Putamen (tissue), 1 donor: Measurements from ENCODE around the gene SMIM41.

Source experiments
- DNase-seq: peaks from one replicate; pipeline ENCODE4 v3.0.0-alpha.2; 2016; ENCODE audit warnings: low spot score

SMIM41 gene

DNA sequence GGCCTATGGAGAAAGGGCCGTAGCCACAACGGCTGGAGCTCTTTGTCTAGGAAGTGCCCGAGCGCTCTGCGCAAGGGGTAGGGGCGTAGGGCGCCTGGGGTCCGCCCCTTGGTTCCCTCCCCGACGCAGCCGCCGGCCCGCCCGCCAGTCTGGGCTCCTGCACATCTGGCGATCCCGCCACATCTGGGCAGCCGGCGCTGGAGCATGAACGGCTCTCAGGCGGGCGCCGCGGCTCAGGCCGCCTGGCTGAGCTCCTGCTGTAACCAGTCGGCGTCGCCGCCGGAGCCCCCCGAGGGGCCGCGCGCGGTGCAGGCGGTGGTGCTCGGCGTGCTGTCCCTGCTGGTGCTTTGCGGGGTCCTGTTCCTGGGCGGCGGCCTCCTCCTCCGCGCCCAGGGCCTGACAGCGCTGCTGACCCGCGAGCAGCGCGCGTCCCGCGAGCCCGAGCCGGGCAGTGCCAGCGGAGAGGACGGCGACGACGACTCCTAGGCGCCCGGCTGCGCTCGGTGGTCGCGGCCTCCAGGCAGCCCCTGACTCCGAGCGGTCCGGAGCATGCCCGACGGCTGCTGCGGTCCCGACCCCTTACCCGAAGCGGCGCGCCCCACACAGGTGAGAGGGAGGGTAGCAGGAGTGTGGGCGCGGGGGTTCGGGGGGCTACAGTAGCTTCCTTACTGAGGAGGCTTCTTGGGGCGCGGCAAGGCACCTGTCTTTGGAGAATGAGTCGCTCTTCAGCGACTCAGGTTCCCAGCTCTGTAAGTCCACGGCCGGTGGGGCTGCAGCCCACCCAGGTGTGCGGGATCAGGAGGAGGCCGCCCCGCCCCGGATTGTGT is at the start of gene SMIM41:
Gene SMIM41, plus strand, starts transcription at position 129 of the 827 bp plus-strand sequence. Its CDS starts 76 bp downstream, at position 205.
- no peak for DNase-seq

DNA sequence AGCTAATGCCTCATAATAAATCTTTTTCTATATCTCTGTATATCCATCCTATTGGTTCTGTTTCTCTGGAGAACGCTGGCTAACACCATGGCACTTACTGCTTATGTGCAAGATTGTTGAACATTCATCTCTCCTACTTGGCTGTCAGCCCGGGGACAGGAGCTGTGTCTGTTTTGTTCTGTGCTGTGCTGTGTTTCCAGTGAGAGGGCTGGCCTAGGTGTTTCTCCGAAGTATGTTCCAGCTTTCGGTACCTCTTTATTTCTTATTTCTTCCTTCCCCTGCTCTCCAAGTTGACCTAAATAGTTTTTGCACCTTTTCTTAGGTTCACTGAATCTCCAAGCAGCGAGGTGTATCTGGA is 47.1 kb upstream of the SMIM41 start:
- no peak for DNase-seq

DNA sequence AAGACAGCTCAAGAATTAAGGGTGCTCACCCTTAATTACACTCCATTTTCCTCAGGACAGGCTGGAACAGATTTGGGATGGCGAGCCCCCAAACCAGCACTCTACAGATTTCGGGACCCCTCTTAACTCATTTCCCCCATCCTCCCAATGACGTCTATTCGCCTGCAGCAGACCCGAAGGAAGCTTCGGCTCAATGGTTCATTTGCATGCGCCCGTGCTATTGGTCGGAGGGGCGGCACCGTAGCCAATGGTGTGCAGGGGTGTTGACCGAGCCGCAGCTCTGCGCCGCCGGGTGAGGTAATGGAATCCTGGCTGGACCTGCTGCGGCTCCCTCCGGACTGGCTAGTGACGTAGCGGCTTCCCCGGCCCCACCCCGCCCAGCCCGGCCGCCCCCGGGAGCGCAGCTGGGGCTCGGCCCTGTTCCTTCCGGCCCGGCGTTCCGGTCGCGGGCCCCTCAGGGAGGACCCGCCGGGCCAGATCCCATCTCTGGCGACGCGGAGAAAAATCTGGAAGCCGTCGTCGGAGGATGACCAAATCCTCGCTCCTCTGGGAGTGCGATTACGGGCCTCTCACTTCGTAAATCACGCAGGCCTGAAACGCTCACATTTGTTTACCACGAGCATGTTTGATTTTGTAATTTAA is 46.6 kb upstream of the SMIM41 start:
- DNase-seq = peak; percentile 98

DNA sequence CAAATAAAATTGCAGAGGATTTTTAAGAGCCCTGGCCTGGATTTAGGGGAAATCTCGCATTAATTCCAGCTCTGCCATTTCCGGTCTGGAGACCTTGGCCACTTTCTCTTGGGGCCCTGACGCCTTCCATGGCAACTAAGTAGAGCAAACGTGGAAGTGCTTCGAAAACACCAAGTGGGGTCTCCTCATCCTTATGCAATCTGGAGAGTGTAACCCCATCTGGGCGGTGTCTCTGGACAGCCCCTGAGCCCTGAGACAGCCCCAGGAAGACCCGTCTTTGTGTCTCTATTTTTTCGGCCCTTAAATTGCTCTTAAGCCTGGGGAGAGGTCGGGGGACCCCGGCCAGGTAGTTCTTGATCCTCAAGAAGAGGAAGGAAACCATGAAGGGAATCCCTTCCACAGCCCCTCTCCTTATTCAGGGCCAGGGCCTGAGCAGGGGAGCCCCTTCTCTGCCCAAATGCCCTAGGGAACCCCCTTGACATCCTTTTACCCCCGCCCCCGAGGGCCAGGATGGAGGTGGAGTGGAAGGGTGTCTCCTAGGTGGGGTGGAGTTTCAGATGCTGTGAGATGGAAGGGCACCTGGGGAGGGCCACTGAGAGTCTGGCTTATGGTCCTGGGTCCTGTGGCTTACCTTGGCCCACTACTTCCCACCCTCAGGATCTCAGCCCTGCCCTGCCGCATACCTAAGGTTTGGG is 45.9 kb upstream of the SMIM41 start:
- DNase-seq = no peak

DNA sequence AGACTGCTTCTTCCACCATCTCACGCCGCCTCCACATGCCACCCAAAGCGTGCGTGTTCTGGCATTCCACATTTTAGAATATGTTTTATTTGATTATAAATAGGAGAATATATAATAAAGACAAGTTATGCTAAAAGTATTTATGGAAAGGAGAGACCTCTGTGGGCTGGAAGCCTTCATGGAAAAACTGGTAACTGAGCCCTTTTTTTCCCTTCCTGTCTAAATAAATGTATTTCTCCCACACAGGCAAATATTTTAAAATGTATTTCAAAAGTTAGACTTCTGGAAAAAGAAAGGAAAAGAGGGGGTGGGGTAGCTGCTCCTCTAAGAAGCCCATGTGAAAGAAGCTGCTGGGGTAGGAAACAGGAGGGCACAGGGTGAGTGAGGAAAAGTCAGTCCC is 44.3 kb upstream of the SMIM41 start:
- DNase-seq = no peak

DNA sequence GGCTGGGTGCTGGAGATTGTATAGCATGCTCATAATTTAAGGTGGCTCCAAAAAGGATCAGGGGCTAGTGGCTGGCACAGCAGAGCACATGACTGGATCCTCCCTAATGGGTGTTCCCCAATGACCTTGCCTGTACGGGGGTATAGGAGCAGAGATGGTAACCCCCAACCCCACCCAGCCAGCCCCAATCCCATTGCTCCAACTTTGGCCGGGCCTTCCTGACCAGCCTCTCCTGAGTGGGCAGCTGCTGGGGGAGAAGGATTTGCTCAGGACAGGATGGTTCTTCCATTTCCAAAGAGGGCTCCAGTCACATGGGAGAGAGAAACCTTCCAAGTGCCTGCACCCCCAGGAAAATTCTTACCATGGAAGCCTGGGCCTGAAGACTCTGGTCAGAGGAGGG is 43.6 kb upstream of the SMIM41 start:
- DNase-seq = no peak

DNA sequence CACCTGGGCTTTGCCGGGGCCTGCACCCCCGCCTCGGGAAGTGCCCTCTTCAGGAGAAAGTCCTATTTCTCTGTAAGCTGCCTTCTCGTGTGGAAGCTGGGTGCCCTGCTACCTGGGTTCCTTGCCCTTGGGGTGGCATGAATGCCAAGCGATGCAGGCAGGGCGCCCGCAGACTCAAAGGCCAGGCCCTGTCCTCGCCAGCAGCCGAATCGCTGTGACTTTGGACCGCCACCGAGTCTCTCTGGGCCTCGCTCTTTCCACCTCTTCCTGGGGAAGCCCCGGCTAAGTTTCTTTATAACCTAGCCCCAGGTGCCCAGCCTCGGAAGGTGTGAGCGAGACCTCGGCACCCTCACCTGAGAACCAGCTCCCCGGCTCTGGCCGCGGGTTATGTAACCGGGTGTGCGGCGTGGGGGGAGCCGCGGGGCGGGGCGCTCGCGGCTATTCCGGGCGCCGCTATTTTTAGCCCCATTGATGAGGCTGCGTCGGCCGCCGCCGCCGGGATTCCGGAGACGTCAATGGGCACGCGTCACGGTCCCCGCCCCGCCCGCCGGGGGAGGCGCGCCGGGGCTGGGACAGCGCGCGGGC is 42.8 kb upstream of the SMIM41 start:
- DNase-seq = peak; percentile 80

DNA sequence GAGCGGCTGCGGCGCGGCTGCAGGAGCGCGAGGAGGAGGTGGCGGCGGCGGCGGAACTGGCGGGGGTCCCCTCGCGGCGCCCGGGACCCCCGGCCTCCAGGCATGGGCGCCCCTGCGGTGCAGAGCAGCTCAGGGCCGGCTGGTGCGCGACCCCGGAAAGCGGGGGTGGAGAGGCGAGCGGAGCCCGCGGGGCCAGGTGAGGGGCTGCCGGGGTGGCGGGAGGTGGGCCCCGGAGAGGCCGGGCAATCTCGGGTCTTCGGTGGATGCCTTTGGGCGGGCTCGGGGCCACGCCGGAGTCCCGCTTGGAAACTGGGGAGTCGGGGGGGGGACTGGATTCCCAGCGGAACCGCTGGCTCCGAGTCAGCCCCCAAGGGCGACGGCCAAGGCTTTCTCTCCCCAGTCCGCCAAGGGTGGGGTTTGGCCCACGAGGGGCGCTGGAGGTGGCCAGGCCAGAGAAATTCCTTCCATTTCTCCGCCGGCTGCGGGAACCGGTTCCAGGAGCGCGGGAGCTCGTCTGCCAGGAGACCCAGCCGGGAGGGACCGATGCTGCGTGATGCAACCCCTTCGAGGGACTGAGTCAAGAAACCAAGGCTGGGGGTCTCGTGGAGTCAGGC is 42.1 kb upstream of the SMIM41 start:
- no peak for DNase-seq

DNA sequence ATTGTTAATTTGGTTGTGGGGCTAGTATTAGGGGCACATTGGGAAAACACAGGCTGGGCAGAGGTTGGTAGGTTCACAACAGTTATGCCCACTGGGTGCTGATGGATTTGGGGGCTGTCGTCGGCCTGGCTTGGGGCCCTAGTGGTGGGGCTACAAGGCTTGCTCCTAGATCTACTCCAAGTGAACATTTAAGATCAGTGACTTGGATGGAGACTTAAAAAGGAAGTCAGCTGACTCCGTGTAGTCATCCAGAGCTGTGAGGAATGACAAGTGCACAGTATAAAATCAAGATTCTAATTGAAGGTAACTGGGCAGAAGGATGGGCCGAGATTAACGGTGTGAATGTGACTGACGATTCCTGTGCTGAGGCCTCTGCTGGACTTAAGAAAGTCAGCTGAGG is 41.1 kb upstream of the SMIM41 start:
- no peak for DNase-seq

DNA sequence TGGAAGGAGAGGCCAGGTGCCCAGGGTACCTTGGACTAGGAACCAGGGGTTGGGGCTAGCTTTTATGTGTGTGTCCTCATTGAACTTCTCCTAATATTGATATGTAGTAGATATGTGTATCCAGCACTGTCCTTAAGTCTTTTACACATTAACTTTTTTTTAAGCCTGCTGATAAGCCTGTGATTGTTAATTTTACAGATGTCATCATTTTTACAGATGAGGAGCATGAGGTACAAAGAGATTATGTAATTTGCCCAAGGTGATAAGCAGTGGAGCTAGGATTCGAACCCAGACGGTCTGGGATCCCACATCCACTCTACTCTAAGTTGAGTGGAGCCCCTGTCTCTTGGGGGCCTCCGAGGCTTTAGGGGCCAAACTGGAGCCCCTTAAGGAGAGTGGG is 38.5 kb upstream of the SMIM41 start:
- DNase-seq = no peak

DNA sequence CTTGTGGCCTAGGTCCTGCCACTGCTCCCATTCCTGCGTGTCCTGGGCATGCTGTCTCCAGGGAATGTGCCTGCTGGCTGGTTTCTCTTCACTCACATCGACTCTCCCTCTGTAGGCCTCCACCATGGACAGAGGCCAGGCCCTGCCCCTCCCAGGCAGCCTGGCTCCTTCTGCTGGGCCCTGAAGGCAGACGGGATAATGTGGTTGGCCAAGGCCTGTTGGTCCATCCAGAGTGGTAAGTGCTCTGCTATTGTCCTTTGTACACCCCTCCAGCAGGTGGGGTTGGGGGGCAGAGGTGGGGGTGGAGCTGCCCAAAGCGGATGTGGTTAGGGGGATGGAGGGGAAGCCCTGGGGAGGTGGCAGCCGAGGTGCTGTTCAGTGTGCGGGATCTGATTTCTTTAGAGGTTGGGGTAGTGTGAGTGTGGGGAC is 37.8 kb upstream of the SMIM41 start:
- DNase-seq = no peak

DNA sequence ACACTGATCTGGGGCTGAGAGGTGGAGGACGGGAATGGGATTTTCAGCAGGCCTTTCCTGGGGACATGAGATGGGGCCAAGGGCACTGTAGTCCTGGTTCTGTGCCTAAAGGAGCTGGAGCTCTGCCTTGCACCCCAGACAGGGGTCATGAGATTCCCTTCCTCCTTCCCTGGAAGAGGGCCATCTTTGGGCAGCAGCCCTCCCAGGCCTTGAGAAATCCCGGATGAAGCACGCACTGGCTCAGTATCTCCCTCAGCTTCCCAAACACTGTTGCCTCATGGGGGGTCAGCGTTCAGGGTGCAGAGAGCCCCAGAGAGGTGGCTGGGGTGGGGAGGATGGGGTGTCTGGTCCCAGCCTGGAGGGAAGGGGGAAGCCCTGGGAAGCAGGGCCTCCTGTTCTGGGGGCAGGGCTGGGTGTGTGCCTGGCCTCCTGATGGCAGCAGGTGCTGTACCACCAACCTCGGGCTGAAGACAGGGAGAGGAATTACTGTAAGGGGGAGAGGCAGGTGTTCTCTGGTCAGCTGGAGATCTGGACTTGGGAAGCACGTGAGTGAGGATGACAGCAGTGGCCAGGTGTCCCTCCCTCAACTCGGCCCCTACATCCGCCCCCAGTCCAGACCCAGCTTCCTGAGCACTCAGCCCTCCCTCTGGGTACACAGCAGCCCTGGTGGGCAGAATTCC is 36.7 kb upstream of the SMIM41 start:
- no peak for DNase-seq

DNA sequence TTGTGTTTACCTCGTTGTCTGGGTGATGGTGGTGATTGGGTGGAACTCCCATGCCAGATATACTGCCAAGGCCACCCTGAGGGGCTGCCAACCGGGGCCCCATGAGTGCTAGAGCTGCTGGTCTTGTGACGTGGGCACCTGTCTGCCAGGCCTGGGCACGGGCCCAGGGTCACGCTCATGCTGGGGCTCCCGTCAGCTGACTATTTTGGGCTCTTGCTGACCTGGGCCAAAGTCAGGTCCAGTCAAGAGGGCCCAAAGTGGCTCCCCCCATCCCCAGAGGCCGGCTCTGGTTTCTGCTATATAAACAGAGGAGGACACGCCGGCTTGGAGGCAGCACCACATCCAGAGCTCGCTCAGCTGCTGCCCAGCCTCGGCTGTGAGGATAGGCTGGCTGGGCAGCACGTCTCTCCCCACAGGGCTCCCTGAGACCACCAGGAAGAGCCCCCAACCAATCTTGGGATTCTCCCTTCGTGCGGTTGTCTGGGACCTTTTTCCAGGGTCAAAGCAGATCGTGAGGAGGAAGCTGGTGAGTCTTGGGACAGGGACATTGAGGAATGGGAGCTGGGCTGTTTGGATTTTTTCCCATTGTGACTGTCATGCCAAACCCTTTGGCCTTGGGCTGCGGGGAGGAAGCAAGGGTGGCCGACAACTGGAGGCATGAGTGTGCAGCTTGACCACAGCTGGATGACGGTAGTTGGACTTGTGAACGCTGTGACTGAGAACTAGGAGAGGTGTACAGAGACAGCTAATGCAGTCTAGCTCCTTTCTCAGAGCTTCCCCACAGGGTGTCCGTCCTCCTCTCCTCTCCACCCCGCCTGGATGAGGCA is 35.9 kb upstream of the SMIM41 start:
- DNase-seq = no peak

DNA sequence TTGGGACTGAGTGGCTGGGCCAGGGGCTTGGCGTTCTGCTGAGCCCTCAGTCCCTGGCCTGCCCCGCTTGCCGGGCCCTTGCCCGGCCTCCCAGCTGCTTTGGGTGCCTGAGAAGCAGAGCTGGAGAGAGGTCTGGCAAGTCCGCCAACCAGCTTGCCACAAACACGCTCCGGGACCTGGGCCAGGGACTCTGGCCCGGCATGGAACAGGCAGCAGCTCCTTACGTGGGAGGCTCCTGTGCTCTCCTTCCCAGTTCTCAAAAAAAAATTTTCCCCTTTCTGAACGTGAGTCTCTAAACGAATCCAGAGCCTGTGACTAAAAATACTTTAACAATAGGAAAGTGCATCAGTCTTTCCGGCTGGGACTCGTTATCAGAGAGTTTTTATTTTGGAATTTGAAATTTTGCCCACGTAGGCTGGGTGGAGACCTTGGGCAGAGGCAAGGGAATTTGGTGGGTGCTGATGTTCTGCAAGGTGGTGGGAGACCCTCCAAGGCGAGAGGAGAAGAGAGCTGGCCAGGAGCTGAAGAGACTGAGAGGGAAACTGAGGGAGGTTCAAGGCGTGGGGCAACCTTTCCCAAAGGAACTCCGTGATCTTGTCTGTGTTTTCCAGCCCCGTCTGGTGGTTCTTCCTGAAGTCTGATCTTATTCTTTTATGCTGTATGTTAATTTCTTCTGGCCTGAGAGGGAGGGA is 35.1 kb upstream of the SMIM41 start:
- DNase-seq = peak; percentile 76

DNA sequence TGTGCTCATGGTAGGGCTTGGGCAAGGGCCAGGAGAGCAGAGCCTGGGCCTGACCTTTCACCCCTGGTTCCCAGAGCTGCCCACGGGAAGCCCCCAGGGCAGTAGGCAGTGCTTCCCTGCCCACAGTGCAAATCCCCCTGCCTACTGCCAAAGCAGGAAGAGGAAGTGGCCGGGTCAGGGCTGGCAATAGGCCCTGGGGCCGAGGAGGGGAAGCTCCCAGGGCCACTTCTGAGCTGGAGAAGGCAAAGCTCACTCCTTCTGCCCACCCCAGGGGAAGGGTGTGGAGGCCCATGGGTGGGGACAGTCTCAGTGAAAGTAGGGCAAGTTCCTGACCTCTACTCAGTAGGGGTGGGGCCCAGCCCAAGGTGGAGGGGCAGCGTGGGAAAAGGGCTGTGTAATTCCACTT is 33.7 kb upstream of the SMIM41 start:
- no peak for DNase-seq

DNA sequence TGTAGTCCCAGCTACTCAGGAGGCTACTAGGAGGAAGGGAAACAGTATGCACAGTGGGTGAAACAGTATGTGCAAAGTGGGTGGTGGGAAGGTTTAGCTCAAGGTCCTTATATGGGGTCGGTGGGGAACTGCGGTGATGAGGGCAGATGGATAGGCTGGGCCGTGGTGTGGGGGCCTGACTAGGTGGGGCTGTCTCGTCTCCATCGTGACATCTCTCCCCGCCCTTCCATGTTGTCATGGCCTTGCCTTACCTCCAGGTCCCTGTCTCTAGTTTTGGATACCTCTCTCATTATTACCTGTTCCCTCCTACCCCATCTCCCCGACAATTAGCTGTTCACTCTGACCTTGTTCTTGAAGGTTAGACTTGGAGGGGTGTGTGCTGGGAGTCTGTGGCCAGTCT is 32.6 kb upstream of the SMIM41 start:
- no peak for DNase-seq

DNA sequence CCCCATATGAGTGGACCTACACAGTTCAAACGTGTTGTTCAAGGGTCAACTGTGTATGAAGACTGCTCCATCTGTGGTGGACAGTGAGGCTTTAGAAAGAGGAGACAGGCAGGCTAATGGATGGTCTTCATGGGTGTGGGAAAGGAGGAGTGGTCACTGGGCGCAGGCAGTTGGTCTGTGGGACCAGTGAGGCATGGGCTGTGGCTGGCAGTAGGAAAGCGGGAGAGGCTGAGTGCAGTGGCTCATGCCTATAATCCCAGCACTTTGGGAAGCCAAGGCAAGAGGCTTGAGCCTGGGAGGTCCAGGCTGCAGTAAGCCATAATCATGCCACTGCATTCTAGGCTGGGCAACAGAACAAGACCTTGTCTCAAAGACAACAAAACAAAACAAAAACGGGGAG is 30.2 kb upstream of the SMIM41 start:
- no peak for DNase-seq

DNA sequence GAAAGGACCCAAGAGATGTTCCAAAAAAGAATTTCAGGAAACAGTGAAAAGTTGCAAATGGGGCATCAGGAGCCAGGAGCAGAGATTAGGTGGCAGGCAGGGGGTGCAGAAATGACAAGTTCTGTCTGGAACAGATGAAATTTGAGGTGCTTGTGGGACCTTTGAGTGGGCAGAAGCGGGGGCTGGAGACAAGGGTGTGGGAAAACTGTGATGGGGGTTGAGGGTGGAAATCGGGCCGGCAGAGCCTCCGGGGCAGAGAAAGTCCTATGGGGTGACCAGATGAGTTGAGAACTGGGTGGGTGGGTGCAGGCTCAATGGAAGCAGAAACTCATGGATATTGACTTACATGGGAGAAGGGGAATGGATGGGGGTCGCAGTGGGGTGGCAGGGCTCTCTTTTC is 29.8 kb upstream of the SMIM41 start:
- no peak for DNase-seq

DNA sequence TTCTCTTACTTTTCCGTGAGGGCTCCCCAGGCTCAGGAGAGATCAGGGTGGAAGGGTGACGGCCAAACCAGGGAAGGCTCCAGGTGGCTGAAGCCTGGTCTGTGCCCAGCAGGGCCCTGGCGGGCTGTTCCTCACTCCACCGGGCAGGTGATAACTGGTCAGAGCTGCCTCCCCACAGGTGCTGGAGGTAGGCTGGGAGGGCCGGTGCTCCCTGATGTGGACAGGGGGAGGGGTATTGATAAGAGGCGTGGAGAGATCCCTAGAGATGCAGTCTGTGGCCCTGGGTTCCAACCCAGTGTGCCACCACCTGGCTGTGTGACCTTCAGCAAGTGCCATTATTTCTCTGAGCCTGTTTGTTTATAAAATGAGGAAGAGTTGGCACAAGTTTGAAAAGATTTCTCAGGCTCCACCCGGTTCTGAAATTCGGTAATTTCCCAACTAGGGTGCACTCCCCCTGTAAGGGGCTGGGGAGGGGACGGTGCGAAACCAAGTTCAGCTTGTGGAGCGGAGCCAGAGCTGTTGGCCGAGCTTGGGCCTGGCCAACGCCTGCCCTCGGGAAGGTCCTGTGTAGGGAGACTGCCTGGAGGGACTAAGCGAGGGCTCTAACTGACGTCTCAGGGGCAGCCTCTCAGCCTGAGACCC is 29.3 kb upstream of the SMIM41 start:
- DNase-seq = no peak
